Measurements from ENCODE around the gene VAV3.

The VAV3 gene

DNA sequence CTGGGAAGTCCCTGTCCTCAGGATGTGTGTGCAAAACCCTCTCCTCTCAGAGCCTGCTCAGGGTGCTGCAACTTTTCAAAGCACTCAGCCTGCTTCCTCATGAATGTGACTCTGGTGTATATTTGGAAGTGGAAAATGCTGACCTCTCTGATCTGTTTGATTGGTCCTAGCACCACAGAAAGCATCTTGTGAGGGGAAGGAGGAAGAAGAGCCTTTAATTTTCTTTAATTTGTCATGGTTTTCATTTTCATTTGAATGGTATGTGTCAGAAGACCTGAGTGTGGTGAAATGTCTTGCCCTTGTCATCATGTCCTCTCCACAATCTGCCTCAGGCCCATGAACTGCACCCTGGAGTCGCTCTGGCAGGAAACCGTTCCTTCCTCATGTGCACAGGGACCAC, 440.7 kb downstream of the VAV3 start:
- TF ChIP-seq, protein P1, sequence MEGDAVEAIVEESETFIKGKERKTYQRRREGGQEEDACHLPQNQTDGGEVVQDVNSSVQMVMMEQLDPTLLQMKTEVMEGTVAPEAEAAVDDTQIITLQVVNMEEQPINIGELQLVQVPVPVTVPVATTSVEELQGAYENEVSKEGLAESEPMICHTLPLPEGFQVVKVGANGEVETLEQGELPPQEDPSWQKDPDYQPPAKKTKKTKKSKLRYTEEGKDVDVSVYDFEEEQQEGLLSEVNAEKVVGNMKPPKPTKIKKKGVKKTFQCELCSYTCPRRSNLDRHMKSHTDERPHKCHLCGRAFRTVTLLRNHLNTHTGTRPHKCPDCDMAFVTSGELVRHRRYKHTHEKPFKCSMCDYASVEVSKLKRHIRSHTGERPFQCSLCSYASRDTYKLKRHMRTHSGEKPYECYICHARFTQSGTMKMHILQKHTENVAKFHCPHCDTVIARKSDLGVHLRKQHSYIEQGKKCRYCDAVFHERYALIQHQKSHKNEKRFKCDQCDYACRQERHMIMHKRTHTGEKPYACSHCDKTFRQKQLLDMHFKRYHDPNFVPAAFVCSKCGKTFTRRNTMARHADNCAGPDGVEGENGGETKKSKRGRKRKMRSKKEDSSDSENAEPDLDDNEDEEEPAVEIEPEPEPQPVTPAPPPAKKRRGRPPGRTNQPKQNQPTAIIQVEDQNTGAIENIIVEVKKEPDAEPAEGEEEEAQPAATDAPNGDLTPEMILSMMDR (IDR thresholded peaks at IDR 0.05; ENCODE audit: extremely low read depth, insufficient read depth, missing control alignments) = no peak
- no peak for DNase-seq (ENCODE audit: low spot score)
- in situ Hi-C loops (cut with MboI; ENCODE audit: low pct_unique_long_range_greater_than_20kb, low sequenced_read_pairs, unreplicated experiment) = no loop called here

DNA sequence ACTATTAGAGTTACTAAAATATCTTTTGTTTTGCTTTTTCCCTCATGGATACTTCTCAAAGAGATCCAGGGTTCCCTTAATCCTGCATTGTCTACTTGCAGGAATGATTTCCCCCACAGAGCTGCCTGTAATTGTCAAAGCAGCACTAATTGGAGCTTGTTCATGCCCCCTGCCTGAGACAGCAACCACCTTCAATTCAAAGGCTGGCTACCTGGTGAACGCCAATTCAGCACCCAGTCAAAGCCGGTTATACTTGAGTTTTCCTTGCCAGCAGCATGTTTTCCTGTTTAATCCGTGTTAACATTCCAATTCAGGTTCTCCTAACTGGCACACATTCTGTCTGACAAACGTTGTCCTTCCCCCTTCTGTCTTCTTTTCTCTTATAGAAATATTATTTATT, 441.2 kb downstream of the VAV3 start:
- in situ Hi-C loops (cut with MboI; ENCODE audit: low pct_unique_long_range_greater_than_20kb, low sequenced_read_pairs, unreplicated experiment) = no loop called here
- TF ChIP-seq, protein P1 (IDR thresholded peaks at IDR 0.05; ENCODE audit: extremely low read depth, insufficient read depth, missing control alignments) = no peak
- no peak for DNase-seq (ENCODE audit: low spot score)

DNA sequence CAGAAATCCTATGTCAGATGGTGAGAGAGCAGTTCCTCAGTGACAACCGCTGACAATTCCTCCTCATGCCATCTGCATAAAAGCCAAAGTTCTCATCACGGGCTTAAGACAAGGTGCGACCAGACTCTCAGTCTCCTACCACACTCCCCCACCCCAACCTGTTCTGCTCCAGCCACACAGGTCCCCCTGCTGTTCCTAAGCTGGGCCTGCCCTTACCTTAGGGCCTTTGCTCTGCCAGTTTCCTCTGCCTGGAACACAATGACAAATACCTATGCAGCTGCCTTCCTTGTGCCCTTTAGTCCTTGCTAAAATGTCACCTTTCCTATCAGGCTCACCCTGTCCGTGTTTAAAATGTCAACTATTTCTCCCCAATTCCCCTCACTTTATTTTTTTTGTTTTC, 441.9 kb downstream of the VAV3 start:
- DNase-seq (ENCODE audit: low spot score) = no peak
- in situ Hi-C loops (cut with MboI; ENCODE audit: low pct_unique_long_range_greater_than_20kb, low sequenced_read_pairs, unreplicated experiment) = no loop called here
- TF ChIP-seq, protein P1 (IDR thresholded peaks at IDR 0.05; ENCODE audit: extremely low read depth, insufficient read depth, missing control alignments) = no peak

All from GM13977 (cell line).